HG03139 (cell line): ENCODE results near the gene APOL4.
"Not testable (repeated sequence)": the region's sequence is repeated elsewhere in the genome, so short reads cannot be mapped to it uniquely, and the experiment has no call there.

Experiments
- ATAC-seq: cut with Tn5 transposase; IDR thresholded peaks from one replicate; pipeline ENCODE4 v1.9.1; 2021; ENCODE audit not compliant: unreplicated experiment

APOL4 gene

GRCh38 chr22:36156119-36156514 lies 45.5 kb downstream of the APOL4 start:
- ATAC-seq: no peak

- ATAC-seq: no peak
Measured at GRCh38 chr22:36155702-36156101, 45.9 kb downstream of the APOL4 start.

- no peak for ATAC-seq
Measured at GRCh38 chr22:36154423-36154945, 47.1 kb downstream of the APOL4 start.

GRCh38 chr22:36153501-36154422 lies 47.8 kb downstream of the APOL4 start:
- ATAC-seq: no peak

GRCh38 chr22:36152821-36153220 lies 48.8 kb downstream of the APOL4 start:
- not testable (repeated sequence) for ATAC-seq

- no peak for ATAC-seq
Measured at GRCh38 chr22:36152088-36152487, 49.5 kb downstream of the APOL4 start.

- ATAC-seq: no peak
Measured at GRCh38 chr22:36151006-36151595, 50.5 kb downstream of the APOL4 start.

GRCh38 chr22:36149441-36149840 lies 52.2 kb downstream of the APOL4 start:
- no peak for ATAC-seq

- no peak for ATAC-seq
Measured at GRCh38 chr22:36148411-36148810, 53.2 kb downstream of the APOL4 start.

- ATAC-seq: no peak
Measured at GRCh38 chr22:36147196-36147791, 54.3 kb downstream of the APOL4 start.

GRCh38 chr22:36145881-36146280 lies 55.7 kb downstream of the APOL4 start:
- ATAC-seq: no peak

- no peak for ATAC-seq
Measured at GRCh38 chr22:36144886-36145541, 56.6 kb downstream of the APOL4 start.

GRCh38 chr22:36143956-36144355 lies 57.7 kb downstream of the APOL4 start:
- no peak for ATAC-seq

- ATAC-seq: no peak
Measured at GRCh38 chr22:36143066-36143815, 58.4 kb downstream of the APOL4 start.

- ATAC-seq: no peak
Measured at GRCh38 chr22:36141481-36141880, 60.1 kb downstream of the APOL4 start.
